Stomach (tissue), 9 donors: Measurements from ENCODE around the gene RBMX2. TPM values are rescaled to one million over a fixed set of nuclear protein-coding genes. Genes with fewer than 3 reads are reported as not detected.

Experiments
- DNase-seq, 2 donors: peaks; one replicate each; pipeline versions ENCODE4 v3.0.0 to v3.0.0-alpha.2; 2013 to 2019
- H3K27ac ChIP-seq, 5 donors: fragments of 200-600 bp in 4 of 5; sonication (generic) in 4 of 5; one replicate each; pipeline ENCODE4 v1.5.1; 2013 to 2019; ENCODE audit warnings: mild to moderate bottlenecking in 1 of 5, moderate library complexity in 1 of 5
- H3K27me3 ChIP-seq, 3 donors: fragments of 200-600 bp; sonication (generic); one replicate each; pipeline ENCODE4 v1.5.1; 2017 to 2019; ENCODE audit warnings: mixed run types in 1 of 3
- H3K36me3 ChIP-seq, 4 donors: fragments of 200-600 bp; sonication (generic); 1 replicate in 3 of 4; 2 replicates in 1 of 4; pipeline ENCODE4 v1.5.1; 2016 to 2019
- H3K4me1 ChIP-seq, 4 donors: fragments of 200-600 bp; sonication (generic); one replicate each; pipeline ENCODE4 v1.5.1; 2016 to 2019
- H3K4me3 ChIP-seq, 4 donors: fragments of 200-600 bp; sonication (generic) in 3 of 4; one replicate each; pipeline ENCODE4 v1.5.1; 2016 to 2019; ENCODE audit warnings: mild to moderate bottlenecking in 1 of 4
- H3K9me3 ChIP-seq, 4 donors: fragments of 200-600 bp; sonication (generic); one replicate each; pipeline ENCODE4 v1.5.1; 2016 to 2019
- EP300 ChIP-seq: sonication (generic); formaldehyde crosslinking; IDR thresholded peaks from one replicate; pipeline ENCODE4 v1.6.1; 2017; ENCODE audit warnings: antibody characterized with exemption
- POLR2A ChIP-seq, 4 donors: fragments of 450-650 bp; IDR thresholded peaks; one replicate each; pipeline ENCODE4 v1.6.1; 2016; ENCODE audit warnings: antibody characterized with exemption in 4 of 4, control low read depth in 2 of 4, mild to moderate bottlenecking in 1 of 4, moderate library complexity in 1 of 4
- POLR2AphosphoS5 ChIP-seq, 3 donors: sonication (generic); formaldehyde crosslinking; IDR thresholded peaks; one replicate each; pipeline ENCODE4 v1.6.1; 2016; ENCODE audit warnings: antibody characterized with exemption in 3 of 3
- WGBS, 5 donors: extraction: QIAGEN DNeasy Blood & Tissue Kit in 3 of 5; methylation state at CpG; one replicate each; pipeline versions ENCODE4 v1.1.5 to v1.1.7; 2013 to 2018; 5-methylcytosine and 5-hydroxymethylcytosine counted together
- intact Hi-C: fragments of 100-400 bp; cut with DNase I; formaldehyde crosslinking; loops from one replicate; pipeline ENCODE4 v1.15.1; 2023; ENCODE audit warnings: low total_unique reads
- polyA plus RNA-seq, 3 donors: library from polyadenylated mRNA; stranded (reverse); fragments of 200-250 nt; gene quantifications; one replicate each; pipeline ENCODE4 v1.2.3, GENCODE V29; 2013
- total RNA-seq, 5 donors: library from RNA; depleted of rRNA; stranded (reverse); fragments of >200 nt; gene quantifications; one replicate each; pipeline versions ENCODE4 v1.1.0 to v1.2.3, GENCODE V29; 2014 to 2016
- TF ChIP-seq, protein P1 (sequence below), 7 experiments: fragments of 450-650 bp in 4 of 7; fragments of 200-600 bp in 3 of 7; sonication (generic) in 3 of 7; IDR thresholded peaks; one replicate each; pipeline ENCODE4 v1.5.1; 2016 to 2019; ENCODE audit warnings: antibody characterized with exemption in 7 of 7, control low read depth in 2 of 7, mild to moderate bottlenecking in 1 of 7
- donor health status: healthy with polysubstance abuse.
- donor health status: Bipolar disorder and iron deficiency.
- donor health status: healthy.

The RBMX2 gene
- total and polyA plus RNA-seq, 8 donors, result 4.5 to 131 (median 25.3) TPM; not detected in 1

DNA sequence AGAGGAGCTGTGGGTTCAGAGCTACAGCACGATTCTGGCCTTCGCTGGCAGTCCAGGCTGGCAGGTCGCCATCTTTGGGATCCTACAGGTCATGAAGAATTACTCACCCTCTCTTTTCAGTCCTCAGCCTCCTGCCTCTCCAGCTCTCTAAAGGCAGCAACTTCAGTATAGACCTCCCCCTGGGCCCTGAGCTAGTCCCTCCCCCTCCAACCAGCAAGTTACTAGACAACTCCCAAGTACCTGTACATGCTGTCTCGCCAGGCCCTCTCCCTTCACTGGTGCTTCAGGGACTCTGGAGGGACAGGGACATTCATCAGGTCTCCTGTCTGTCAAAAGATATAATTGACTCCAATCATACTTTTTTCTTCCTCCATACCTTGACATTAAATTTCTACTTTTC, 16.3 kb upstream of the RBMX2 start, which contains the start of gene GPR119:
Gene GPR119 (minus strand): TSS at position 155 of the 400 bp plus-strand sequence. CDS start 227 bp downstream, outside the sequence.
- WGBS, 5 donors, result 61 to 83% (median 68%) methylated on average over 1 to 4 of the region's 4 CpGs
- no peak for TF ChIP-seq EP300
- TF ChIP-seq, protein P1, sequence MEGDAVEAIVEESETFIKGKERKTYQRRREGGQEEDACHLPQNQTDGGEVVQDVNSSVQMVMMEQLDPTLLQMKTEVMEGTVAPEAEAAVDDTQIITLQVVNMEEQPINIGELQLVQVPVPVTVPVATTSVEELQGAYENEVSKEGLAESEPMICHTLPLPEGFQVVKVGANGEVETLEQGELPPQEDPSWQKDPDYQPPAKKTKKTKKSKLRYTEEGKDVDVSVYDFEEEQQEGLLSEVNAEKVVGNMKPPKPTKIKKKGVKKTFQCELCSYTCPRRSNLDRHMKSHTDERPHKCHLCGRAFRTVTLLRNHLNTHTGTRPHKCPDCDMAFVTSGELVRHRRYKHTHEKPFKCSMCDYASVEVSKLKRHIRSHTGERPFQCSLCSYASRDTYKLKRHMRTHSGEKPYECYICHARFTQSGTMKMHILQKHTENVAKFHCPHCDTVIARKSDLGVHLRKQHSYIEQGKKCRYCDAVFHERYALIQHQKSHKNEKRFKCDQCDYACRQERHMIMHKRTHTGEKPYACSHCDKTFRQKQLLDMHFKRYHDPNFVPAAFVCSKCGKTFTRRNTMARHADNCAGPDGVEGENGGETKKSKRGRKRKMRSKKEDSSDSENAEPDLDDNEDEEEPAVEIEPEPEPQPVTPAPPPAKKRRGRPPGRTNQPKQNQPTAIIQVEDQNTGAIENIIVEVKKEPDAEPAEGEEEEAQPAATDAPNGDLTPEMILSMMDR (IDR thresholded peaks at IDR 0.05), result no peak
- TF ChIP-seq POLR2AphosphoS5 (IDR thresholded peaks at IDR 0.05), result no peak
- TF ChIP-seq POLR2A (IDR thresholded peaks at IDR 0.05), result no peak
- H3K4me1 ChIP-seq, result no peaks in the 10 kb centered on the region
- H3K9me3 ChIP-seq, result peaks cover 0 to 4% (median 0%) of the 10 kb centered on the region in 4 donors
- intact Hi-C loops, result no loop called here
- no peak for DNase-seq
- H3K4me3 ChIP-seq, result no peak within 1 kb of the TSS
- no peak within 1 kb of the TSS for H3K27ac ChIP-seq
- no peaks in the 10 kb centered on the region for H3K27me3 ChIP-seq
- no peaks in the 10 kb centered on the region for H3K36me3 ChIP-seq

DNA sequence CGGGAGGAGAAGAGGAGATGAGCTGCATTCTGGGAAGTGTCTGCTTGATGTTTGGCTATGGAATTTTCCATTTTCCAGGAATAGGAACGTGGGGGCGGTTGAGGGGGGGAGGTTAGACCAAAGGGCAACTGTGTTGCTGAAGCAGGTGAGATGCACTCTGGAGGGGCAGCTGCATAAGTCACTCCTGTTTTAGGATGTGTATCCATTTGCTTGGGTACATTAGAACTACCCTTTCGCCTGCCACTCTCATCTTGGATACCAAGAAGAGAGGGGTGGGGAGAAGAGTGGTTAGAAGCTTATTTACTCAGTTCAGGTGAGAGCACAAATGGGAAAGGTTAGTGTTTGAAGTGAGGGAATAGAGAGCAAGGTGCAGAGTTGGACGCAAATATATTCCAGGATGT, 15.4 kb upstream of the RBMX2 start:
- Histone ChIP-seq H3K4me1 (no peaks in the 10 kb centered on the region), H3K27me3 (no peaks in the 10 kb centered on the region), H3K27ac (no peak overlapping the region), H3K9me3 (peaks cover 0 to 4% (median 0%) of the 10 kb centered on the region in 4 donors), H3K4me3 (no peak overlapping the region), H3K36me3 (no peaks in the 10 kb centered on the region)
- DNase-seq, result peak in 1 of 2 donors; percentile 2
- WGBS, 5 donors, result 50 to 73% (median 65%) methylated on average over 5 of the region's 5 CpGs
- intact Hi-C loops, result no loop called here
- no peak for TF ChIP-seq POLR2AphosphoS5 (IDR thresholded peaks at IDR 0.05)
- TF ChIP-seq, protein P1 (IDR thresholded peaks at IDR 0.05), result no peak
- no peak for TF ChIP-seq POLR2A (IDR thresholded peaks at IDR 0.05)
- no peak for TF ChIP-seq EP300

DNA sequence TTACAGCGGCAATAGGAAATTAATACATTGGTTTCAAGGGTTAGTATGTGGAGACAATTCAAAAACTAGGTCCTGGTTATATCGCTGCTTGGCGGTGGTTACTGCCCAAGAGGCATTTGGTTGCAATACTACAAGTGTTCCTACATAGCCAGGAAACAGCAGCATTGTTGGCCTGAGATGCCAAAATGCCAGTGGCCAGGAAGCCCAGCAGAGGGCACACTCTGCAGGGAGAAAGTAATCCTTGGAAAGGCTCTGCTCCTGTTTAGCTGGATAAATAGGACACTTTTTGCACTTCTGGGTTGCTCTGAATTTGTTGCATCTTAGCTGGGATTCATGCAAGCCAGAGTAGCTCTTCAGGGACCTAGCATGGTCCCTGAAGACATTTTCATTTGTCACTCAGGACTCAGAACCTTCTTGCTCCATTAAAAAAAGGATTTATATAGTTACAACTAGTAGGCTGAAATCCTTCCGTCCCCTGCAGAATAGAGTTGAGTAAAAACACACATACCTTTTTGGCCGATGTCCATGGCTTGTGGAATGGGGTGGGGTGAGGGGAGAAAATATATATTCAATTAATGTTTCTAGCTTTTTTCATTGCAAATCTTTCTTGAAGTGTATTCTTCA, 8.2 kb upstream of the RBMX2 start:
- no peaks in the 10 kb centered on the region for H3K36me3 ChIP-seq
- DNase-seq, result peak; percentile 56 to 67
- H3K4me1 ChIP-seq, result no peaks in the 10 kb centered on the region
- peaks cover 0 to 5% (median 0%) of the 10 kb centered on the region in 3 donors for H3K27me3 ChIP-seq
- no peak overlapping the region for H3K4me3 ChIP-seq
- TF ChIP-seq POLR2A (IDR thresholded peaks at IDR 0.05) (no peak), POLR2AphosphoS5 (IDR thresholded peaks at IDR 0.05) (no peak), EP300 (no peak)
- TF ChIP-seq, protein P1 (IDR thresholded peaks at IDR 0.05), result peak in 5 of 7 experiments; percentile 33 to 62 (median 41)
- 20 to 33% (median 30%) methylated on average over 5 of the region's 5 CpGs for WGBS, 5 donors
- intact Hi-C loops, result no loop called here
- H3K9me3 ChIP-seq, result peaks cover 0 to 4% (median 0%) of the 10 kb centered on the region in 4 donors
- no peak overlapping the region for H3K27ac ChIP-seq

DNA sequence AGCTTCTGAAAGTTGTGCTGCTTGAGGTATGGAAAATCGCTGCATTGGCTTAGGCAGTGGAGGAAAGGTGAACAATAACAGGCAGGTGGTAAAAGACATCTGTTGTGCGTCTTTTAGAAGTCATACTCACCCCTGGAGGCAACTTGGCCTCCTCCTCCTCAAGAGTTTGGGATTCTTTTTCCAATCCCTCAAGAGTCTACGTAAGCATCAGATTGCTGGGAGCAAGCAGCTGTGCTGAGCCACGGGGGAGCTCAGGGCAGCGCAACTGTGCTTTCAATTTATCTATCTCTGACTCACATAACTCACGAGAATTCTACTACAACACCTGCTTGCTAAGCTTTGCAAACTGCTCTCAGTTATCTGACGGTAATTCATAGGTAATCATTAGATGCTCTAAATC, 6.4 kb upstream of the RBMX2 start:
- no peaks in the 10 kb centered on the region for H3K9me3 ChIP-seq
- H3K27me3 ChIP-seq, result peaks cover 0 to 5% (median 0%) of the 10 kb centered on the region in 3 donors
- no peak overlapping the region for H3K4me3 ChIP-seq
- TF ChIP-seq, protein P1 (IDR thresholded peaks at IDR 0.05), result no peak
- no peak for TF ChIP-seq EP300
- TF ChIP-seq POLR2AphosphoS5 (IDR thresholded peaks at IDR 0.05), result no peak
- TF ChIP-seq POLR2A (IDR thresholded peaks at IDR 0.05), result no peak
- H3K4me1 ChIP-seq, result no peaks in the 10 kb centered on the region
- no peak for DNase-seq
- intact Hi-C loops, result no loop called here
- H3K36me3 ChIP-seq, result no peaks in the 10 kb centered on the region
- WGBS, 5 donors, result 49 to 60% (median 53%) methylated on average over 7 of the region's 7 CpGs
- H3K27ac ChIP-seq, result no peak overlapping the region
